NCI-H187 (cell line): ENCODE data around the gene IFT80.
"Not testable (repeated sequence)": the region's sequence is repeated elsewhere in the genome, so short reads cannot be mapped to it uniquely, and the experiment has no call there.

Experiments used
- DNase-seq, 2 experiments: peaks; one replicate each; lab custom pipeline; 2025; lab: John Stamatoyannopoulos, UW

Gene IFT80

GRCh38 chr3:160365869-160366522, 33.0 kb downstream of the IFT80 start:
- no peak for DNase-seq

- not testable (repeated sequence) for DNase-seq
Observed at GRCh38 chr3:160362896-160363295, 36.1 kb downstream of the IFT80 start.

GRCh38 chr3:160355826-160356225, 43.2 kb downstream of the IFT80 start:
- no peak for DNase-seq

- DNase-seq, result no peak
Observed at GRCh38 chr3:160346511-160346910, 52.5 kb downstream of the IFT80 start.

GRCh38 chr3:160343132-160343531, 55.9 kb downstream of the IFT80 start:
- no peak for DNase-seq

GRCh38 chr3:160340351-160340750, 58.7 kb downstream of the IFT80 start:
- no peak for DNase-seq

GRCh38 chr3:160331127-160331937, 67.7 kb downstream of the IFT80 start:
- DNase-seq, result no peak

- DNase-seq, result no peak
Observed at GRCh38 chr3:160330690-160331089, 68.3 kb downstream of the IFT80 start.

GRCh38 chr3:160330109-160330508, 68.9 kb downstream of the IFT80 start:
- no peak for DNase-seq

GRCh38 chr3:160326286-160326685, 72.7 kb downstream of the IFT80 start:
- not testable (repeated sequence) for DNase-seq

GRCh38 chr3:160321821-160322220, 77.2 kb downstream of the IFT80 start:
- DNase-seq, result not testable (repeated sequence)

- no peak for DNase-seq
Observed at GRCh38 chr3:160319322-160319721, 79.7 kb downstream of the IFT80 start.

GRCh38 chr3:160314995-160315394, 84.0 kb downstream of the IFT80 start:
- no peak for DNase-seq

GRCh38 chr3:160312014-160312624, 86.9 kb downstream of the IFT80 start:
- no peak for DNase-seq

- no peak for DNase-seq
Observed at GRCh38 chr3:160302806-160303205, 96.2 kb downstream of the IFT80 start.

GRCh38 chr3:160296591-160296990, 102.4 kb downstream of the IFT80 start:
- DNase-seq, result no peak

- DNase-seq, result no peak
Observed at GRCh38 chr3:160291909-160292299, 107.1 kb downstream of the IFT80 start.

GRCh38 chr3:160291290-160291908, 107.6 kb downstream of the IFT80 start:
- no peak for DNase-seq

GRCh38 chr3:160287666-160288065, 111.4 kb downstream of the IFT80 start:
- no peak for DNase-seq

GRCh38 chr3:160286231-160286630, 112.8 kb downstream of the IFT80 start:
- no peak for DNase-seq

GRCh38 chr3:160280836-160281235, 118.2 kb downstream of the IFT80 start:
- DNase-seq, result no peak

- DNase-seq, result no peak
Observed at GRCh38 chr3:160279657-160280056, 119.4 kb downstream of the IFT80 start.

GRCh38 chr3:160278210-160278609, 120.8 kb downstream of the IFT80 start:
- DNase-seq, result no peak
